CD4-positive, alpha-beta T cell treated with Interleukin-21 for 1 hour (primary cell): ENCODE data around the gene OR7A5.
A peak's percentile ranks its signal among the peaks of the same experiment; 100 is the strongest.
"Not testable (repeated sequence)": the region's sequence is repeated elsewhere in the genome, so short reads cannot be mapped to it uniquely, and the experiment has no call there.

ENCODE experiments used
- DNase-seq: peaks from one replicate; pipeline ENCODE4 v3.0.0-alpha.2; 2020

The OR7A5 gene

DNA sequence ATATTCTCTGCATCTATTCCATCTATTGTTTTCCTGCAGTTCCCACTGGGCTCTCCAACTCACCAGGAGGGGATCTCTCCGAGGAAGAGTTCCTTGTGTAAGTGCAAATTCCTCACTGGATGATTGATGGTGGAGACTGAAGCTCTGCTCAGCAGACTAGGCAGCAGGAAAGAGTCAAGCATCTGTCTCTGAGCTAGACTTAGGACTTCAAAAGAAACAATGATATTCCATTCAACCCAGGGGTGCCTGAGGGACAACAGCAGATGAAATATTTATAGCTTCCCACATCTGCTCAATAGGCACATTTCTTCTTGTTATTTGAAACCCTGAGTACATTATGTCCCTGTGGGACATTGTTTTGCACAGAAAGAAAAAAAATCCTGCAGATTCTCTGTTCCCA lies at the start of gene OR7A5, which contains the start of gene OR7C1:
Gene OR7A5 (minus strand): TSS at position 175 of the 400 bp plus-strand sequence. CDS start 6,944 bp downstream, outside the sequence.
Gene OR7C1 (minus strand): TSS at position 175 of the 400 bp plus-strand sequence. CDS start 35,049 bp downstream, outside the sequence.
- no peak for DNase-seq

DNA sequence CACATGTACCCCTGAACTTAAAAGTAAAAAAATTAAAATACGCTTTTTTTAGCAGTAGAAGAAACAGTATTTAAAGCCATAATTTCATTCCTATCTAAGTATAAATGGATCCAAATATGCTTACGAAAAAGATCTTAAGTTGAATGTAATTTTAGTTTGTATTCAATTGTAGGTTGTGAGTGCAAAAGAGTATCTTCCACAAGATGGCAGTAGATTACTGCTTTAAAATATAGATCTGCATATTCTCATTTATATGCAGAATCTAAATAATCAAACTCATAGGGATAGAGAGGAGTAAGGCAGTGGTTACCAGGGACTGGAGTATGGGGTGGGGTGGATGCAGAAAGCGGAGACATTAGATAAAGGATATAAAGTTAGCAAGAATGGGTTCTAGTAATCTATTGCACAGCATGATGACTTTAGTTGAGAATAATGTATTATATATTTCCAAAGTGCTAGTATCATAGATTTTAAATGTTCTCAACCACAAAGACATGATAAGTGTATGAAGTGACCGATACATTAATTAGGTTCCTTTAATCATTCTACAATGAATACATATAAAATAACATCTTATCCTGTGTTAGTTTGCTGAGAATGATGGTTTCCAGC lies 36.7 kb upstream of the OR7A5 start:
- no peak for DNase-seq

DNA sequence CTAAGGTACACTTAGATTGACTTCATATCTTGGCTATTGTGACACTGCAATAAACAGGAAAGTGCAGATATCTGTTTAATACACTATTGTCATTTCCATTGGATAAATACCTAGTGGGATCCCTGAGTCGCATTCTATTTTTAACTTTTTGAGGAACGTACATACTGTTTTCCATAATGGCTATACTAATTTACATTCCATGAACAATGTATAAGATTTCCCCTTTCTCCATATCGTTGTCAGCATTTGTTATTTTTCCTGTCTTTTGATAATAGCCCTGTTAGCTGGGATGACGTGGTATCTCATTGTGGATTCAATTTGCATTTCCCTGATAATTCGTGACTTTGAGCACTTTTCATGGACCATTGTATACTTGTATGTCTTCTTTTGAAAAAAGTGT lies 33.5 kb upstream of the OR7A5 start:
- DNase-seq: no peak

DNA sequence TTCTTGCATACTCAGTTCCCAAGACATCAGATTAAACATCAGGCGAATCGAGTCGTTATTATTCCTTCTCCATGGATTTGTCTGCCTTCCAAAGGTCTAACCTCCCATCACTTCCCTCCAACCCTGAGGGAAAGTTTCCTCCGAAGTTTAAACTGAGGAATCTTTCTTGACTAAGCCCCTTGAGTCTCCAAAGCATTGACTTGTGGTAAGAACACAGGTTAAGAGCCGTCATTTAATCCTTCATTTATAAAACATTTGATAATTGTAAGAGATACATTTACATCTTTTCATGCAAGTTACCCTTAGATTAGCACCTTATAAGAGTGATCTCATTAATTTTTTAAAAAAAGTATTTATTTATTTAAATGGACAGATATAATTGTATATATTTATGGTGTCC lies 13.8 kb upstream of the OR7A5 start, which contains the start of gene OR7A10:
Gene OR7A10 (minus strand): TSS at position 101 of the 400 bp plus-strand sequence. CDS start 7,045 bp downstream, outside the sequence.
- no peak for DNase-seq

DNA sequence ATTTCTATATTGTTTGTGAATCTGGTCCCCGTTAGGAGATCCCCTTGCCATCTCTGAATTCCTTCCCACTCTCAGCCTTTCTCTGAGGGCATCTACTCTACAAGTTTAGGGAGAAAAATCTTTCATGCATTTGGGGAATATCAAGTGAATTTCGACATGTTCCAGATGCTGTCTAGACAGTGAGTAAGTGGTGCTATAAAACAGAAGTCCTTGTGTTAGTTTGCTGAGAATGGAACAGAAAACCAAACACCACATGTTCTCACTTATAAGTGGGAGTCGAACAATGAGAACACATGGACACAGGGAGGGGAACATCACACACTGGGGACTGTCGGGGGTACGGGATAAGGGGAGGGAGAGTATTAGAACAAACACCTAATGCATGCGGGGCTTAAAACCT lies 8.6 kb upstream of the OR7A5 start:
- no peak for DNase-seq

DNA sequence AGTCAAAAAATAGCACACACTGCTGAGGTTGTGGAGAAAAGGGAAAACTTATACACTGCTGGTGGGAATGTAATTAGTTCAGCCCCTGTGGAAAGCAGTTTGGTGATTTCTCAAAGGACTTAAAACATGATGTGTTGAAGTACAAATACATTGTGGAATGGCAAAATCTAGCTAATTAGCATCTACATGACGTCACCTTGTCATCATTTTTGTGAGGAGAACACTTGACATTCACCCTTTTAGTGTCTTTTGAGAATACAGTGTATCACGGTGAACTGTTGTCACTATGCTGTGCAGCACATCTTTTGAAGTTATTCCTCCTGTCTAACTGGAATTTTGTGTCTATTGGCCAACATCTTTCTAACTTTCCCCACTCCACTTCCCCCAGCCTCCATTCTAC lies 8.2 kb upstream of the OR7A5 start:
- DNase-seq: no peak

DNA sequence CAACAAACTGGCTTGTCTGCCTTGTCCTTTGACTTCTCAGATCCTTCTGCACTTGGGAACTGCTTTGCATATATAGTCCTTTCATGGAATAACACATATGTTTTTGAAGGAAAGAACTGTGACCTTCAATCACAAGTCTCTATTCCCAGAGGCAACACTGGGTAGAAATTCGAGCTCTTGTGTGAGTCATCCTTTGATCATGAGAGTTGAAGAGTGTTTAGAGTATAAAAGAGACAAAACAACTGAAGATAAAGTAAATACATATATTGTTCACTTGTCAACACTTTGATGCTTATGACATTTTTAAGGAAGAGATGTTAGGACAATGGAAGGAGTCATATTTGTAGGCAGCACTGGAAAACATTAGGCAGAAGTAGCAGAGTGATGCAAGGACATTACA lies 5.2 kb upstream of the OR7A5 start:
- DNase-seq: no peak

DNA sequence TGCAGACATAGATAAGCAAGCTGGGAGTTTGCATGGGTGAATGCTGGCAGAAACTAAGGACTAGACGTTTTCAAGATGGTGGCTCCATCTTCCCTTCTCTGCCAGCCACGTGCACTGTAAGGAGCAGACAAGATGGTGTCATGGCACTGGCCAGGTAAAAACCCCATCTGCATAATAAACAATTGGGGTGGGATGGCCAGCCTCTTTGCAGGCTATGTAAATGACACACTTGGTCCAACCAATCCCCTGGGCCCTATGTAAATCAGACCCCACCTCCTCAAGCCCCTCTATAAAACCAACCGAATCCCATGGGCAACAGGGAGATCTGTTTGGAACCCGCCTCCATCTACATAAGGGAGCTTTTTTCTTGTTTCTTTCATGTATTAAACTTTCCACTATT lies 2.4 kb upstream of the OR7A5 start:
- no peak for DNase-seq

DNA sequence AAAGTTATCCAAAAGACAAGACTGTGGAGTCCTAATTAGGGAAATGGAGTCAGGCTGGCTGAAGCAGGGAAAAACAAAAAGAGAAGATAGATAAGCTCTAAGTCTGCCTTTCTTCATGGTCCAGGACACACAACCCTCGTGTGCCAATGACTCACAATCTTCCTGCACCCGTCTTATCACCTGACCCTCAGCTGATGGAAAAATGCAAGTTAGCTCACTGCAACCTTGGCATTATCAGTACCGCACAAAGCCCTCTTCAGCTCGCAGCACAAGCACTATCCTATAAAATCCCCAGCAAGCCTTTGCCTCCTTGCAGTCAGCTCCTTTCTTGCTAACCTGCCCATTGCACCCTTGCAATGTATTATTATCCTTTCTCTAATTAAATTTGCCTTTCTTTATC lies 4.3 kb downstream of the OR7A5 start:
- DNase-seq: no peak

DNA sequence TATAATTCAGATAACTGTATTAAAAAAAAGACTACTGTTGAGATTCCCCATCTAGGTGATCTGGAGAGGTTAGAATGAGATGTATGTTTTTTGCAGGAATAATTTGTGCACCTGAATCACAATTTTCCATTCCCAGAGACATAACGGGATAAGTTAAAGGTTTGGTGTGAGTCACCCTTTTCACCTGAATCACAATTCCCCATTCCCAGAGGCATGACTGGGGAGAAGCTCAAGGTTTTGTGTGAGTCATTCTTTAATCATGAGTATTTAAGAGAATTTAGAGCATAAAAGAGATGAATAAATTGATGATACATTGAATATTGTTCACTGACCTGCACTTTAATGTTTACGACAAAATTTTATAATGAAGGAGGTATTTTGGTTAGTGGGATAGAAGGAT lies 9.0 kb downstream of the OR7A5 start:
- DNase-seq: no peak

DNA sequence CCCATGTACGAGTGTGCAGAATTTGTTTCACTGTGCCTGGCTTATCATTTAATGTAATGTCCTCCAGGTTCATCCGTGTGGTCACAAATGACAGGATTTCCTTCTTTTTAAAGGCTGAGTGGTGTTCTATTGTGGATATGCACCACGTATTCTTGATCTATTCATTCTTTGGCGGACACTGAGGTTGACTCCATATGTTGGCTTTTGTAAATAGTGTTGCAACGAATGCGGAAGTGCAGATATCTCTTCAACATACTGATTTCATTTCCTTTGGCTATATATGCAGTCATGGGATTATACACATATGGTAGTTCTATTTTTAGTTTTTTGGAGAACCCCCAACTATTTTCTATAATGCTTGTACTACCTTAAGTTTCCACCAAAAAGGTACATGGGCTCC lies 13.0 kb downstream of the OR7A5 start:
- no peak for DNase-seq

DNA sequence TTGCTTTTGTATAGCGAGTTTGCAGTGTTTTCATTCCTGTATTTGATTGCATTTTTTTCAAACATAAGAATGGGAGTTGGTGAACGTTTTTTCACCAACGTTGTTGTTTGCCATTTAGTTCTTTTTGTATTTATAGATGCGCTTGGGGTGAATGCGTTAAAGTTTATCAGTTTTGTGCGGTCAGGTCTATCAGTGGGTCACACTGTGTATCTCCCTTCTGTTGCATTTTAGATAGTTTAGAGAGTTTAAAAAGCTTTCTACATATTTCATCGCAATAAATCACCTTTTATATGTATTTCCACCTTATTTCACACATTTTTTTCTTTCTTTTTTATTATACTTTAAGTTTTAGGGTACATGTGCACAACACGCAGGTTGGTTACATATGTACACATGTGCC lies 16.4 kb downstream of the OR7A5 start:
- DNase-seq: no peak

DNA sequence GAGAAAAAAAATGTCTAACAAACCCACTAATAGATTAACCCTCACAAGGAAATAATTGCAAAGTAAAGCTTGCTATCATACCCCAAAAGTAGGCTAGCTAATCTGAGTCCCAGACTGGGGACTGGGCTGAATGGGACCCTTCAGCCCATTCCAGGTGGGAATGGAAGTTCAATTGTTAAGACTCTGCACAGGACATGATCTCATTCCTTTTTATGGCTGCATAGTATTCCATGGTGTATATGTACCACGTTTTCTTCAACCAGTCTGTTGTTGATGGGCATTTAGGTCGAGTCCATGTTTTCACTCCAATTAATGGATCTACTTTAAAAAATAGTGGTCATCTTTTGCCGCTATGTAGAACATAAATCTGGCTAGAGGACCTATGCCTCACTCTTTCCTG lies 17.9 kb downstream of the OR7A5 start:
- no peak for DNase-seq

DNA sequence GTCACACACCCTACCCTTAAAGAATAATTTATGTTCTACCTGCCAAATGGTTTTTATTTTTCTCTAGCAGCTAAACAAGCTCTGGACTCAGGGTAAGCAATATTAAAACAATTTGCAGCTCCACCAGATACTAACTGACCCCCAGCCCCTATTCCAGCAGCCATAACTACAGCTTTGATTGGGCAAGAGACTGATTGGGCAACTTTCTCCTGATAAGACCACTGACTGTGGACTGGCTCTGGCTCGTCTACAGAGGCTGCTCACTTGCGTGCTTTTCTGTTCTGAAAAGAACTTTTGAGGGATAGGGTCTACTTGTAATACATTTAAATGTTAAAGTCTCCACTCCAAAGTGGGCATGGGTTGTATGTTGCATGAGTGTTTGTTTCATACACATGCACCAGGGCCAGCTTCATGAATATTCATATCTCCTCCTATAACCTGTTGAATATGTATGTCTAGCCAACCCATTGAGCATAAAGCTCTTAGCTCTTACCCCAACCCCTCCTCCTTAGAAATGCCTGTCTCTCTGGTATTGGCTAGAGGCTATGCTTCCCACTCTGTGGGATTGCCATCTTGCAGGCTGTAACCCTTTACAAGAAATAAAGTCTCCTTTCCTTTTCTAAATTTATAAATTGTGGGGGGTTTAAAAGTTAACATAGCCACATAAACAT lies 19.9 kb downstream of the OR7A5 start:
- DNase-seq: no peak

DNA sequence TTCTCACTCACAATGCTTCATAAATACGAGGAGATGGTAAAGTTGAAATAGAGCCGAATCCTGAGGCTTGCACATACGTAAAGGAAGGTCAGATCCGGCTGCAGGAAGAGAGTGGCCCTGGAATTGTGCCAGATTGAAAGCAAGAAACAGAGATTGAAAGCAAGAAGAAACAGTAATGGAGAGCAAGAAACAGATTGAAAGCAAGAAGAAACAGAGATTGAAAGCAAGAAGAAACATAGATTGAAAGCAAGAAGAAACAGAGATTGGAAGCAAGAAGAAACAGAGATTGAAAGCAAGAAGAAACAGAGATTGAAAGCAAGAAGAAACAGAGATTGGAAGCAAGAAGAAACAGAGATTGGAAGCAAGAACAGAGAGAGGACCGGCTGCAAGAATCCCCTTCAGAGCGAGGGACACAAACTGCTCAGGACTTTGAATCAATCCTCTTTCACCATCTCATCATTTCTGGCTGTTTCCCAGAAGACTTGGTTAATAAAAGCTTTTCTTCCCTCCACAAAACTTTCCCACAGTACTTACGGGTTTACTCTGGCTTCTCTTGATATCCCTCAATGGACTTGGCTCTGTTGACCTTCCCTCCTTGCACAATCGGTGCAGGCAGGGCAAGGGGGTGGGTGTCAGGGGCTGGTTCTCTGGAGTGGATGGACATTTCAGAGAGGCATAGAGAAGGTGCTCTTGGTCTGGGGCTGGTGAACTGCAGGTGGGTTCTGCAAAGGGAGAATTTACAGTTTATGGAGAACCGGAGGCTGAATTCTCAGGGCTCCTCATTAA lies 25.5 kb downstream of the OR7A5 start:
- DNase-seq: no peak

DNA sequence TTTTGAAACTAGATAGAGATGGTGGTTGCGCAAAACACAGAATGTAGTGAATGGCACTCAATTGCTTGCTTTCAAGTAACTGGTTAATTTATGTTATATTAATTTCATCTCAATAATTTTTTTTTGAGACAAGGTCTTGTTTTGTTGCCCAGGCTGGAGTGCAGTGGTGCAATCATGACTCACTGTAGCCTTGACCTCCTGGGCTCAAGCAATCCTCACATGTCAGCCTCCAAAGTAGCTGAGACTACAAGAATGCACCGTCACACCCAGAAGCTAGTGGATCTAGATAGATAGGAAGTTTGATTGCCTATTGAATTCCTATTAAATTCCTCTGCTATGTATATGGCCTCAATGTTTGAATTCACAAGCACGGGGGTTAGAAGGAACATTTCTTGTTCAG lies 30.2 kb downstream of the OR7A5 start:
- DNase-seq: no peak

DNA sequence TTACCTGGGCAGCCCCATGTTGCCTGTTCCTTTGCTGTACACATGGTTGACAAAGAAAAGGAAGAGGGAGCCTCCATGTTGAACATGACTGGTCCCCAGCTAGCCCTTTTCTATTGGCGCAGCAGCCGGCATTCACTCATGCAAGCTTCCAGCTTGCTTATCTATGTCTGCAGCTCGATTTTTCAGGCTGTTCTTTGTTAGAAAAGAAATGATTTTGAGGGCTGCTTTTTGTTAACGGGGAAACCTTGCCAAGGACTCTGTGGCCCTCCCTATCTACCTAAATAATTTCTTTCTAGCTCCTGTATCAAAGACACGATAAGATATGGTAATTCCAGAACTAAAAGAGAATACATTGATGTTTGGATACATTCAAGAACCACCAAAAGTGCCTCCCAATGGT lies 36.2 kb downstream of the OR7A5 start:
- DNase-seq: no peak

DNA sequence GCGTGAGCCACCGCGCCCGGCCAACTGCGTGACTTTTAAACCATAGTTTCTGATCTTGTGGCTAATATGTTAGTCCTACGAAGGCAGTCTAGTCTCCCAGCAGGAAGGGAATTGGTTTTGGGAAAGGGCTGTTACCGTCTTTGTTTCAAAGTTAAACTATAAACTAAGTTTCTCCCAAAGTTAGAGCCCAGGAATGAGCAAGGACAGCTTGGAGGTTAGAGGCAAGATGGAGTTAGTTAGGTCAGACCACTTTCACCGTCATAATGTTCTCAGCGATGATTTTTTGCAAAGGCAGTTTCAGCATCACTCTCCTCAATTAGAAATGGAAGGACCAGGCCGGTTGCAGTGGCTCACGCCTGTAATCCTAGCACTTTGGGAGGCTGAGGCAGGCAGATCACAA lies 39.0 kb downstream of the OR7A5 start:
- no peak for DNase-seq

DNA sequence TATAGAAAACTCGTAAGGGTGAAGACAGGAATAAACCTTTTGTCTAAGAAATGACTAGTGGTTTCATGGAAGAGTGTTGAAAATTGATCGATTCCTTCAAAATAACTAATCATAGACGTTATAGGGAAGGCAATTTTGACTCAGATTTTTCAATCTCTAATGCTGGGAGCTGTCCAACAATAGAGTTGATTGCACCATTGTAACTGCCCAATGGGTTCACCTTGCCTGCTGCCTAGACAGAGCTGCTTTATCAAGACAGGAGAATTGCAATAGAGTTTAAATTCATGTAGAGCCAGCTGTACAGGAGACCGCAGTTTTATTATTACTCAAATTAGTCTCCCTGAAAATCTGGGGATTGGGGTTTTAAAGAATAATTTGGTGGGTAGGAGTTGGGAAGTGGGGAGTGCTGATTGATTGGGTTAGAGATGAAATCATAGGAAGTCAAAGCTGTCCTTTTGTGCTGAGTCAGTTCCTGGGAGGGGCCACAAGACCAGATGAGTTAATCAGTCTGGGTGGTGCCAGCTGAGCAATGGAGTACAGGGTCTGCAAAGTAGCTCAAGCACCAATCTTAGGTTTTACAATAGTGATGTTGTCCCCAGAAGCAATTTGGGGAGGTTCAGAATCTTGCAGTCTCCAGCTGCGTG lies 39.8 kb downstream of the OR7A5 start:
- DNase-seq: no peak

DNA sequence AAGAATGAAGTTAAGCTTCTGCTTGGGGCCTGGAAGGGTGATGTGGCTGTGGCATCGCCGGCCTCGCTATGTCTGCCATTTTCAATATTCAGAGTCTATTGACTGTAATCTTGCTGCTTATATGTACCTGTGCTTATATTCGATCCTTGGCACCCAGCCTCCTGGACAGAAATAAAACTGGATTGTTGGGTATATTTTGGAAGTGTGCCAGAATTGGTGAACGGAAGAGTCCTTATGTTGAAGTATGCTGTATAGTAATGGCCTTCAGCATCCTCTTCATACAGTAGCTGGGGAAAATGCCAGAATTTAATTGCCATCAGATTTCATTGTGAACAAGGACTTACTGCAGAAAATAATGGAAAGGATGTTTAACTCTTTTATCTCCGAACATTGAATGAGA lies 42.7 kb downstream of the OR7A5 start:
- not testable (repeated sequence) for DNase-seq

DNA sequence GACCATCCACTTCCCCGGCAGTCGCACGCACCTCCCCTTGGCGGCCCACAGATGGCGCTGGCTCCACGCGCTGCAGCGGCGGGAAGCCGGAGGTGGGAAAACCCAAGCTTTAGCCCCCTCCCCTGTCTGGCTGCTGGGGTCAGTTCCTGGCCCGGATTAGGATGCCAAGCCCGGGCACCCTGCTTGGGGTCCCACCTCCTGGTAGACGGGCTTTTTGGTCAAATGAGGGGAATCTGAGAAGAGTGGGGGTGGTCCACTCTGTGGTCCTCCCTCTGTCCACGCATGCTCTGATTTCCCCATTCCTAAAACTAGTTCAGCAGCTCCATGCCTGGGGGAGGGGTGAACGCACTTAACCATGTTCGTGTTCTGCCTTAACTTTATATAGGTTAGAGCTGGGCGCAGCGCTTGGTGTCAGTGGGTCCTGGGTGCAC lies 48.5 kb downstream of the OR7A5 start:
- DNase-seq: no peak

DNA sequence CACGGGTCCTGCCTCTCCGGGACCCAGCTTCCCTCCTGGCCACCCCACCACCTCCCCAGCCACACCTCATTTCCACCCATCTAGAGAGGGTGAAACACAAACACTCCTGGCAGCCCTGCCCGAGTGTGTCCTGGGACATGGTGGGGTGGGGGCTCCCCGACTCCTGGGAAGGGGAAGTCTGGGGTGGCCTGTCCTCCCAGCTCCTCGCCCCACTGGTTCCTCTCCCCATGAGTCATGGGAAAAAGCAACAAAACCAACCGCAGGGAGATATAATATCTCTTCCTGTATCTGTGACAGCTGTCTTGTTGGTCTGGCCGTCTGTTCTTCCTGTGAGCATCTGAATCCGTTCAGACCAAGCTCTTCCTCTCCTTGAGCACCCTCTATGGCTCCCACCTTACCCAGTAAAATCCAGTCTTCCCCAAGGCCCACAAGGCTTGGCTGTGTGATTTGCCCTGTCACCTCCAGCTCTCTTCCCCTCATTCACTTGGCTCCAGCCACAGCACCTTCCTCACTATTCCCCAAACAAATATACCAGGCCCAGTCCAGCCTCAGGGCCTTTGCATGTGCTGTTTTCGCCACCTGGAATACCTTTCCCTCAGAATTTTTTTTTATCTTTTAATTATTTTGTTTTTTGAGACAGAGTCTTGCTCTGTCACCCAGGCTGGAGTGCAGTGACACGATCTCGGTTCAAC lies 49.7 kb downstream of the OR7A5 start:
- DNase-seq: peak; percentile 38

DNA sequence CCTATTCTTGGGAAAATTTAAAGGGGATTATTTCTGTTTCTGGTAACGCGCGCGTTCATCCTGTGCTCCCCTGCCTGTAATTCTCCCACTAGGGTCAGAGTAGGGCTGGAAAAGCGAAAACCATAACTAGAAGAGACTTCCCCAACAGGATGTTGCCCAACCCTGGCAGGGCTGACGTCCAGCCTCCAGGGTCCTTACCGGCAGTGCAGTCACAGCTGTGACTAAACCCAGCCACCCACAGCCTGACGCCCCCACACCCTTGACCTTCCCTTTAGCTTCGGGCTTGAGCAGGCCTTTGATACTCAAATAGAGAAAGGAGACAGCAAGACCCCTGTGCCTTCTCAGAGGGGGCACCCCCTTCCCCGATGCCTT lies 50.3 kb downstream of the OR7A5 start:
- DNase-seq: peak; percentile 24
